Gastroesophageal sphincter (tissue), 4 donors: ENCODE measurements around the gene SCLY. TPM values are rescaled to one million over a fixed set of nuclear protein-coding genes. Genes with fewer than 3 reads are reported as not detected.
A peak's percentile ranks its signal among the peaks of the same experiment; 100 is the strongest.

Experiments used
- ATAC-seq: fragments of 150-250 bp; one replicate; pipeline ENCODE4 v1.9.1; 2016; ENCODE audit warnings: mild to moderate bottlenecking, moderate library complexity
- H3K27ac ChIP-seq, 4 donors: fragments of 200-600 bp; sonication (generic) in 3 of 4; 1 replicate in 3 of 4; 2 replicates in 1 of 4; pipeline ENCODE4 v1.5.1; 2016 to 2019
- H3K27me3 ChIP-seq: fragments of 200-600 bp; sonication (generic); one replicate; pipeline ENCODE4 v1.5.1; 2019
- H3K36me3 ChIP-seq, 2 donors: fragments of 200-600 bp; sonication (generic); one replicate each; pipeline ENCODE4 v1.5.1; 2019; ENCODE audit warnings: control low read depth in 1 of 2
- H3K4me1 ChIP-seq, 3 donors: fragments of 200-600 bp; sonication (generic); 1 replicate in 2 of 3; 2 replicates in 1 of 3; pipeline ENCODE4 v1.5.1; 2016 to 2019; ENCODE audit warnings: control low read depth in 2 of 3
- H3K4me3 ChIP-seq, 2 donors: fragments of 200-600 bp; sonication (generic); one replicate each; pipeline ENCODE4 v1.5.1; 2019; ENCODE audit warnings: mild to moderate bottlenecking in 1 of 2, moderate library complexity in 1 of 2
- H3K9me3 ChIP-seq, 3 donors: fragments of 200-600 bp; sonication (generic); one replicate each; pipeline ENCODE4 v1.5.1; 2017 to 2019; ENCODE audit warnings: control low read depth in 2 of 3
- CTCF ChIP-seq, 4 experiments: fragments of 200-600 bp in 2 of 4; fragments of 450-650 bp in 2 of 4; sonication (generic) in 1 of 4; IDR thresholded peaks; one replicate each; pipeline ENCODE4 v1.5.1; 2017 to 2019; ENCODE audit warnings: antibody characterized with exemption in 4 of 4, mild to moderate bottlenecking in 2 of 4, moderate library complexity in 2 of 4
- EP300 ChIP-seq: sonication (generic); formaldehyde crosslinking; IDR thresholded peaks from one replicate; pipeline ENCODE4 v1.6.1; 2017; ENCODE audit warnings: antibody characterized with exemption, mild to moderate bottlenecking
- POLR2A ChIP-seq, 2 donors: fragments of 450-650 bp; IDR thresholded peaks; one replicate each; pipeline ENCODE4 v1.6.1; 2017; ENCODE audit warnings: antibody characterized with exemption in 2 of 2, mild to moderate bottlenecking in 2 of 2, moderate library complexity in 1 of 2
- POLR2AphosphoS5 ChIP-seq: sonication (generic); formaldehyde crosslinking; IDR thresholded peaks from one replicate; pipeline ENCODE4 v1.6.1; 2017; ENCODE audit warnings: antibody characterized with exemption
- whole genome bisulfite sequencing, 2 donors: methylation state at CpG; one replicate each; pipeline ENCODE4 v1.1.5; 2018; ENCODE audit warnings: low coverage in 1 of 2; 5-methylcytosine and 5-hydroxymethylcytosine counted together
- total RNA-seq, 4 donors: library from RNA; depleted of rRNA; stranded (reverse); fragments of >200 nt; gene quantifications; one replicate each; pipeline ENCODE4 v1.1.0, GENCODE V29; 2016

The SCLY gene
- total RNA-seq, 4 donors from 2014 or later: 14.2 to 23.2 (median 16.5) TPM

DNA sequence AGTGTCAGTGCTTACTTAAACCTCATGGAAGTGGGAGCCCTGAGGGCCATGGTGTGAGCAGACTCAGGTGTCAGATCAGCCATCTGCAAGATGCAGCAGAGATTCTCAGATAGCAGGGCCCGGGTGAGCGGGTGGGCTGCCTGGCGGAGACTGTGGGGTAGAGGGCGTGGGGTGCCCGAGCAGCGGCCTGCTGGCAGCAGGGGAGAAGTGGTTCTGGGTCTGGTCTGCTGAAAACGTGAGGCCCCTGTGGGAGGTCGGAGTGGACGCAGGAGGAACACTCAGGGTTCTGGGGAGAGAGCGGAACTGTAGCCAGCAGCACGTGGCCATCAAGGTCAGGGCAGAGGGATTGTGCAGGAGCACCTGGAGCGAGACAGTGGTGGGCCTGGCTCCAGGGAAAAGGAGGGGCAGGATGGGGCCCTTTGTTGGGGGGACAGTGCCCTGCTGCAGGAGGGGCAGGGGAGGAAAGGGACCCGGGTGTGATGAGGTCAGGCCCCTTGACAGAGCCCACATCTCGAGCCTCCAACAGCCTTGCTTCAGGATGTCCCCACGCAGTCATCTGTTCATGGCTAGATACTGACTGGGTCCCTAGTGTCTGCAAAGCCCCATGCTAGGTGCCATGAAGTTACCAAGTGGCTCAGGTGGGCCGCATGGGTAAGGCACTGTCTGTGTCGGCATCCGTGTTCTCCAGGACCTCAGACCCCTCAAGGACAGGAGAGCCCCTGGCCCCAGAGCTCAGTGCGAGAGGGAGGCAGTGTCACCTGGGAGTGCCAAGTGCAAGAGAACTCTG lies 36.6 kb downstream of the SCLY start:
- Histone ChIP-seq H3K9me3 (no peaks in the 10 kb centered on the region), H3K4me3 (no peak overlapping the region), H3K27ac (no peak overlapping the region), H3K36me3 (peaks cover 0 to 7% of the 10 kb centered on the region in 2 donors), H3K27me3 (no peaks in the 10 kb centered on the region), H3K4me1 (no peaks in the 10 kb centered on the region)
- WGBS, 2 donors: 86 to 90% methylated on average over 5 of the region's 19 CpGs
- ATAC-seq: no peak
- TF ChIP-seq POLR2AphosphoS5: no peak
- TF ChIP-seq EP300: no peak
- TF ChIP-seq POLR2A (IDR thresholded peaks at IDR 0.05): no peak
- TF ChIP-seq CTCF (IDR thresholded peaks at IDR 0.05): no peak

- Histone ChIP-seq H3K27ac (peak overlapping the region in 1 of 4 donors; percentile 33), H3K9me3 (no peaks in the 10 kb centered on the region), H3K4me3 (no peak overlapping the region), H3K36me3 (peaks cover 0 to 7% of the 10 kb centered on the region in 2 donors), H3K4me1 (no peaks in the 10 kb centered on the region), H3K27me3 (no peaks in the 10 kb centered on the region)
- WGBS, 2 donors: 20 to 57% methylated on average over 1 to 5 of the region's 37 CpGs
- peak; percentile 79 for ATAC-seq
- TF ChIP-seq CTCF (IDR thresholded peaks at IDR 0.05) (no peak), POLR2A (IDR thresholded peaks at IDR 0.05) (no peak), POLR2AphosphoS5 (no peak), EP300 (no peak)
These were observed 37.4 kb downstream of the SCLY start for GRCh38 chr2:238097988-238098871.

- no peak for TF ChIP-seq POLR2AphosphoS5
- TF ChIP-seq CTCF (IDR thresholded peaks at IDR 0.05): no peak
- TF ChIP-seq POLR2A (IDR thresholded peaks at IDR 0.05): no peak
- TF ChIP-seq EP300: no peak
- Histone ChIP-seq H3K4me3 (no peak overlapping the region), H3K27me3 (no peaks in the 10 kb centered on the region), H3K36me3 (peaks cover 0 to 7% of the 10 kb centered on the region in 2 donors), H3K9me3 (no peaks in the 10 kb centered on the region), H3K27ac (peak overlapping the region in 1 of 4 donors; percentile 33), H3K4me1 (no peaks in the 10 kb centered on the region)
- no peak for ATAC-seq
- 88 to 93% methylated on average over 8 to 11 of the region's 17 CpGs for WGBS, 2 donors
These were observed 38.3 kb downstream of the SCLY start for GRCh38 chr2:238098901-238099713.

GRCh38 chr2:238099714-238100048 lies 38.9 kb downstream of the SCLY start:
- Histone ChIP-seq H3K36me3 (peaks cover 0 to 3% of the 10 kb centered on the region in 2 donors), H3K4me1 (no peaks in the 10 kb centered on the region), H3K9me3 (no peaks in the 10 kb centered on the region), H3K27ac (peak overlapping the region in 1 of 4 donors; percentile 33), H3K27me3 (no peaks in the 10 kb centered on the region), H3K4me3 (no peak overlapping the region)
- 93% methylated on average over 3 of the region's 10 CpGs; no CpG with 5 or more reads in 1 of the 2 donors for WGBS, 2 donors
- no peak for ATAC-seq
- no peak for TF ChIP-seq POLR2AphosphoS5
- no peak for TF ChIP-seq EP300
- TF ChIP-seq POLR2A (IDR thresholded peaks at IDR 0.05): no peak
- no peak for TF ChIP-seq CTCF (IDR thresholded peaks at IDR 0.05)
